NAMALWA (cell line): ENCODE results near the gene TCTA.

Source experiments
- DNase-seq: peaks from one replicate; pipeline ENCODE4 v3.0.0-alpha.2; 2015; ENCODE audit warnings: low spot score

Gene TCTA

DNA sequence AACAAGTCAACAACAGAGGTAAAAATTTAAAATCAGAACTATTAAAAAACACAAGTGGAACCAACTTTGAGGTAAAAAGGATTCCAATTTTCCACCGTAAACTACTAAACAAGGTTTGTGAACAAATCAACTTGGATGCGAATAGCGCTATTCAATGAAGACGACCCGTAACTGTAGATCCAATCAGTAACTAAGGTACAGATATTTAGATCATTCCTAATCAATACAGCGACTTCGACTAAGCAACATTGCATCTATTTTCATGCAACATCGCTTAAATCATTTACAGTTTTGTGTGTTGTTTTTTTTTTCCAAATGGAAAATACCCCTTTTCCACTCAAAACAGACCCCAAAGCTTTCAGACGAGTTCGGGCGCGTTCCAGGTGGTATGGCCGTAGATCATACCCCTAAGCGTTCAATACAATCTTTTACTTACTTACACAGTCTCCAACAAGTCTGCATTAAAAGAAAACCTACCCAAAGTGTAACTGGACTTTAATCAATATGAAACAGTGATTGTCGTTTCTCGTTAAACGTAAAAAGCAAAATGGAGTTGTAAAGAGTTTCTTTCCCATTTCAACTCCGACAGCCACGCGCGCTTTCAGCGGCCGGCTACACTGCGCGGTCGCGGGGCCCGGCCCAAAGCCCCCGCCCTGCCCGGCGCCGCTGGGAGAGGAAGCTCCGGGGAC is 1.2 kb upstream of the TCTA start:
- DNase-seq = peak; percentile 43

DNA sequence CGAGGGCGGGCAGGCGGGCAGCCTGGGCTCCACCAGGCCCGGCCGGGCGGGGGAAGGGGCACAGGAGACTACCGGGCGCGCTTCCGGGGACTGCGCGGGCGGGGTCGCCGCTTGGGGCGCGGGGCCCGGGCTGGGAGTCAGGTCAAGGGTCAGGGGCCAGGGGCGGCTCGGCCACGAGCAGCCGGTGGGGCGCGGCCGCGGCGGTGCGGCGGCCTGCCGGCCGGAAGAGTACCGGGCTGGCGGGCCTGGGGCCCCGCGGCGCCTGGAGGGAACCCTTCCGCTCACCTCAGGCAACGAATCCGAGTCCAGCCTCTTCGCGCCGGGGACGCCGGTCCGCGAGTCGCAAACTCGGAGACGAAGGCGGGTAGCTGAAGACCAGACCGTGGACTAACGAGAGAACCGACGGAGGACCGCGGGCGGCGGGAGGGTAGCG is 672 bp upstream of the TCTA start:
- DNase-seq = no peak

DNA sequence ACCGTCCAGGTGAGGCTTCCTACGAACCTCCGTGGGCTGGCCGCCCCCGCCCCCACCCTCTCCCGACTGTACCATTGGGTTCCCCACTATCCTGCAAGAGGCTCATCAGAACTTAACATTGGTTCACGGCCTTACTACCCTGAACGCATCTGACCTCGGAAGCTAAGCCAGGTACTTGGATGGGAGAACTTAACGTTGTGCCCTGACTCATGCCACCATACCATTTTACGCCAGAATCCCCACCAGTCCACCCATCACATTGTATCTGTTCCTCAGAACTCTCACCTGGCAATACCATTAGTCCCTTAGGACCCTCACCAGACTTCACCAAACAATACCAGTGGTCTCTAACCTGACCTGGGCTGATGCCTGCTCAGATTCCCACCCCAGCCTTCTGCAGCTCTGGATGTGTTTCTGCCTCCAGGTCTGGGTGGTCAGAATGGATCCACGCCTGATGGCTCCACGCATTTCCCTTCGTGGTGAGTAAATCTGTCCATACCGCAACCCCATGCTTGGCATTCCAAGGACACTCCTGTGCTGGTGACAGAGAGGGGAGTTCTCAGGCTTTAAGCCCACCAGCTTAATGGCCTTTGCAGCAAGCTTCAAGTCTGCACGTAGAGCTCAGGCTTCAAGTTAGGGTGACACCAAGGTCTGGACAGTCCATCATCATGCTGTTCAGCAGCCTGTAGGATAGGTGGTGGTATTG is 562 bp downstream of the TCTA start:
- peak; percentile 21 for DNase-seq

DNA sequence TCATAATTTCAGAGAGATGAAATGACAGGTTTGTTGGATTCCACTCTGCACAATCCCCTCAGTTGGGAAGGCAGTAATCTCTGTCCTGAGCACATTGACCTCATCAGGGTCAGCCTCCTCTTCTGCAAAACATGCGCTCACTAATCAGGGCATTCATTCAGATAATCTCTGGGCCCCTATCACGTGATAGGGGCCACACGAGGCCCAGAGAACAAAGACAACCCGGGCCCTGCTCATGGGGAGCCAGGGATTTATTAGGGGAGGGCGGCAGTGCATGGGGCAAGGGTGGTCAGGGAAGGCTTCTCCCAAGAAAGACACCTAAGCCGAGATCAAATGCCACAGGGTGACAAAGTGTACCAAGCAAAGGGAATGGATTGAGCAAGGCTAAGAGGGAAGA is 1.1 kb downstream of the TCTA start:
- no peak for DNase-seq

DNA sequence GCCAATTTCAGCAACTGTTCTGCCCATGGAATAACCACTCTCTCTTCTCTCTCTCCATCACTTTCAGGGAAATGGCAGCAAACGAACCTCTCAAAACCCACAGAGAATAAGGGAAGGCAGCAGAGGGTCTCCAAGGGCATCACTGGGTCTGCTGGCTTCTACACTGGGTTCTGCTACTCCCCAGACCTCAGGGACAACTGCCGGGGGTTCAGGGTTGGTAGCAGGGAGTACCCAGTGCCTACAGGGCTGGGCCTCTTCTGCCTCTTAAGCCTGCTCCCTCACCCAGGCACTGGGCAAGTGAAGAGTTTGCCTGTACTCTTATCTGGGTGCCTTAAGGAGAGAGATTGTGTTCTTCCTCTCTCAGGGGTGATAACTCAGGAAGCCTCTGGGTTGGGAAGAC is 2.5 kb downstream of the TCTA start:
- no peak for DNase-seq

DNA sequence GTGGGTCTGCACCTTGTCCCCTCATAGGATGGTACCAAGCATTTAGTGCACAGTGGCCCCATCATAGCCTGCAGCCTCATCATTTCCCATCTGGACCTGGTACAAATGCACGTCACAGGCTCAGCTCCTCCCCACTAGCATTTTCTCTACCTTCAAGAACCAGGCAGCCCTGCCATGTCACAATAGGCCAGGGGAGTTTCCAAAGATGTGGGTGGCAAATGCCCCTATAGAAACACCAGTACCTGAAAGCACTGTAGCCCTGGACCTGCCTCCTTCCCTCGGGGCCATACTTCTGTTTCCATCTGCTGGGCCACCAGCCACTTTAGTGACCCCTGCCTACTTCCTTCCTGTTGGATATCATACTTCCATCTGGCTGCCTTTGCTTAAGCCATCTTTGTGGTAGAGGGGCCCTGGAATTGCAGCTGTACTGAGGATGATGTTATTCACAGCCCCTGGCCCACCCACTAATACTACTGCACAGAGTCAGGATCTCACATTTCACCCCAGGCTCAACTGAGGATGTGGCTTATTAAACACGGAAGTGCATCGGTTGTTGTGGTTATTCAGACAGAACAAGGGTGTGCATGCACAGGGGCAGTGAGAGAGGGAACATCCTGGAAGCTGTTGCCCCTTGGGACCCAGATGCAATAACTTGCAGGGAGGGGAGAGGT is 3.8 kb downstream of the TCTA start:
- DNase-seq = peak; percentile 44

DNA sequence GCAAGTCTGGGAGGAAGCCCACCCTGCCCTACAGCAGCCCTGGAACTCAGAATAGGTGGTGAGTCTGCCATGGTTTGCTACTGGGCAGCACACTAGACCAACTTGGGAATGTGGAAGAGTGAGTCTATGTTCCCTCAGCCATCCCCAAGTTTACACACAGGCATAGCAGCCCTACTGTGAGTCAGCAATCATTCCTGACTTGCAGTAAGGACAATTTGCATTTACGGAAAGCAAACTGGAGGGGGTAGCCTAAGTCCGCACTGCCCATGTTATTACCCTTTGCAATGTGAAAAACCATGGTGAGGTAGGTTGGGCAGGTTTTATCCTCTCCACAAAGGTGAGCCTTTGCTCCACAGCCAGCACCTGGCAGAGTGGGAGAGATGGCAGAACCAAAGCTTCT is 4.6 kb downstream of the TCTA start:
- no peak for DNase-seq

DNA sequence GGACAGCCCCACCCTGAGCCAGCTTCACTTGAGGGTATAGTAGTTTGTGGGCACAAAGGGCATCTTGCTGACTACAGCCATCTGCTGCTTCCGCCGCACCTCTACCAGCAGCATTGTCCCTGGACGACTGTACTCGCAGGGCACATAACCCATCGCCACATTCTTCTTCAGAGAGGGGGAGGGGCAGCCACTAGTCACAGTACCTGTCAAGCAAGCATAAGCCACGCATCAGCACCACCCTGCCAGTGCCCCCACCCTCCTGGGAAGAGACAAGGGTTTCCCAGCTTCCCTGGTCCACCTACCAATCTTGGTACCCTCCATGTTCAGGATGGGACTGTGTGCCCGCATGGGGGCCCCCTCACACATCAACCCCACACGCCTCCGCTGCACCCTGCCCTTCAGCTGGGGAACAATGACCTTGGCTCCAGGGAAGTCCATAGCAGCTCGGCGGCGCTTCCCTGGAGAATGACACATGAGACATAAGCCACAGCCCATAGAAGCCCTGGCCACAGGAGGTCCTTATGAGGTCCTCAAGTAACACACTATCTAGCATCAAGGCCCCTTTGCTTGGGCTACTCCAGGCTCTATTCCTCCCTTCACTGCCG is 5.4 kb downstream of the TCTA start:
- DNase-seq = no peak

DNA sequence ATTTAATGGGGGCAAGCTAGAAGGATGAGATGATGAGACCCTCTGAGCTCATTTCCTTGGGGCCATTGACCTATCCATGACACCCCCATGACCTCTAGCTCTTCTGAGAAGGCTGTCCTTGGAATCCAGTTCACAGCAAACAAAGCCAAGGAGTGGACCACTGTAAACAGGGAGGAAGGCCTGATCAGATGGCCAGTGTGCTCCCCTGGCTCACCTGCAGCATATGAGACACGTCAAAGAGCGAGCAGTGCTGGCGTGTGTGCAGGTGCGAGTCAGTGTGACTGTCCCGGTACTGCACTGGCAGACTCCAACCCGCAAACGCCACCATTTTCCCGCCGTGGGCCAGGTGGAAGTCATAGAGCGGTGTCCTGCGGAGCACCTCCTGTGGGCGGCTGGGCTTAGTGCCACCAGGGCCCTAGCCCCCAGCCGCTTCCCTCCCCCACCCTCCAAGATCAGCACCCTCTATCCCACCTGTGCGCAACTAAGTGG is 9.7 kb downstream of the TCTA start:
- DNase-seq = no peak

DNA sequence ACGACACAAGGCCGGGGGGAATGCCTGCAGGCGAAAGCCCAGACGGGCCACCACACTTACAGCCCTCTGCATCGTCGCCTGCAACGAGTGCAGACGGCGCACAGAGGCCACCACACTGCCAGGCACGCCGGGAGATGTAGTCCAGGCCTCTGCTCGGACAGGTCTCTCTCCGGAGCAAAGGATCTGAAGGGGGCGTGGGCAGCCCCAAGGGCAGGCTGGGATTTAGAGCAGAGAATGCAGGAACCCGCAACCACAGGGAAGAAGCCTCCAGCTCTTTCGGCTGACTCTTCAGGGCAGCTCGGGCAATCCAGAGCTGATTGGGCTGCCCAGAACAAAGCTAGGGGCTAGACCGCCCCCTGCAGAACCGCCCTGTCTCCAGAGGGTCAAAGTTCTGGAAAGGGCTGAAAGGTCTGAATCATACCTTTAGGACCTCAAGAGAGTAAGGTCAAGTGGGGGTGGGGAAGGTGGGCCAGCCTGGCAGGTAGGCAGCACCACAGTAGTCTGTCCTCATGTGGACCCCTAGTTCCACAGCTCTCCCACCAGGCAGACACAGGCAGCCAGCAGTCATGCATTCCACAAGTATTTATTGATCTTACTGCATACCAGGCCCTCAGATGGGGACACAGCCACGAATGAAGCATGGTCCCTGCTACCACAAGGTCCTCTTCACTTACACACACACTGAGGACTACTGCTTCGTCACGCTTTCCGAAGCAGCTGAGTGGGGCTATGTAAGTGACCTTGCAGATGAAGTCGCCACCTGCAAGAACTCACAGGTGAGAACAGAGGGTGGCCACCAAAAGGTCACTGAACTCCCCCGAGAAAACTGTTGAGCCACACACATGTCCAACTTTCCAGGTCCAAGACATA is 10.4 kb downstream of the TCTA start, which contains the start of gene AMT:
Gene AMT, minus strand, starts transcription at position 95 of the 870 bp plus-strand sequence. Its CDS starts 23 bp downstream, at position 72.
- no peak for DNase-seq

DNA sequence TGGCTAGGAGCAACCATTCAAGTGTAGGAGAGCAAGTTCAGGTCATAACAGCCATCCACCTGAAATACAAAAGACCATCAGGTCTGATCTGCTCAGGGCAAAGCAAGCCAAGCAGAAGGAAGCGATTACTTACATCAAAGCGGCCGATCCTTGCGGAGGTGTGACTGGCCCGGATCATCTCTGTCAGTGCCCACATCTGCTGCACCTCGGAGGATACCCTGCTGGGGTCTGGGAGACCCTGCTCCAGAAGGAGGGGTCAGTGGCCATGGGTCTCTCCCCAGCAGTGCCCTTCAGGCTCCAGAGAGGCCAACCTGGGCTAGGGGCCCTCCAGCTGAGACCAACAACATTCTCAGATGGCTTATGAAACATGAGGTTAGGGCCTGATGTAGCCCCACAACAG is 12.6 kb downstream of the TCTA start:
- no peak for DNase-seq

DNA sequence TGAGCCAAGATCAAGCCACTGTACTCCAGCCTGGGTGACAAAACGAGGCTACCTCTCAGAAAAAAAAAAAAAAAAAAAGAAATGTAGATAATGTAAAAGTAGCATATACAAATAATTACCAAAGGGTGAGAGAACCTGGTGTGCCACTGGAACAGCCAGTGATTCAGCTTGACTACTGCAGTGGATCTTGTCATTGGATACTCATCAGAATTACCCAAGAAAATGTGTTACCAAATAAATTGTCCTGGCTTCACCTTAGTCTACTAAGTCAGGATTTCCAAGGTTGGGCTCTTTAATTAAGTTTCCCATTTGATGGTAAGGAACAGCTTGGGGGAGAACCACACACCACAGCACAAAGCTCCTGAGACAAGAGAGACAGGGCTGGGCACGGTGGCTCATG is 15.4 kb downstream of the TCTA start:
- no peak for DNase-seq

DNA sequence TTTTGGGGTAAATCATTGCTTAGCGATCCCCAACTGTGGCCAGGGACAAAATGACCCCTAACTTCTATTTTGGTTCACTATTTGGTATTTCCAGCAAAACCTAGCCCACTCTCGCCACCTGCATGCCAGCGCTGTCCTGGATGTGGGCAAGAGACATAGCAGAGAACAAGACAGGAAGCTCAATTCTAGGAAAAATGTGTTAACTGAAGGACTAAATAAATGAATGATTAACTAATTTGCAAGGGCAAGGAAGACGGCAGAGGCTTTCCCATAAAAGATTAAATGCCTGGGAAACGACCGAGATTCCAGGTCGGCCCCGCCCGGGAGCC is 16.5 kb downstream of the TCTA start:
- no peak for DNase-seq

DNA sequence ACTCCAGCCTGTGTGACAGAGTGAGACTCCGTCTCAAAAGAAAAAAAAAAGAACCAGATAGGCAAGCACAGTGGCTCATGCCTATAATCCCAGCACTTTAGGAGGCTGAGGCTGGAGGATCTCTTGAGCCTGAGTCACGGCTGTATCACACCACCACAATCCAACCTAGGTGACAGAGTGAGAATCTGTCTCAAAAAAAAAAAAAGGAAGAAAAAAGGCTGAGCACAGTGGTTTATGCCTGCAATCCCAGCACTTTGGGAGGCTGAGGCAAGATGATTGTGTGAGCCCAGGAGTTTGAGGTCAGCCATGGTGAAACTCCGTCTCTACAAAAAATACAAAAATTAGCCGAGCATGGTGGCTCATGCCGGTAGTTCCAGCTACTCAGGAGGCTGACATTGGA is 22.5 kb downstream of the TCTA start:
- DNase-seq = no peak

DNA sequence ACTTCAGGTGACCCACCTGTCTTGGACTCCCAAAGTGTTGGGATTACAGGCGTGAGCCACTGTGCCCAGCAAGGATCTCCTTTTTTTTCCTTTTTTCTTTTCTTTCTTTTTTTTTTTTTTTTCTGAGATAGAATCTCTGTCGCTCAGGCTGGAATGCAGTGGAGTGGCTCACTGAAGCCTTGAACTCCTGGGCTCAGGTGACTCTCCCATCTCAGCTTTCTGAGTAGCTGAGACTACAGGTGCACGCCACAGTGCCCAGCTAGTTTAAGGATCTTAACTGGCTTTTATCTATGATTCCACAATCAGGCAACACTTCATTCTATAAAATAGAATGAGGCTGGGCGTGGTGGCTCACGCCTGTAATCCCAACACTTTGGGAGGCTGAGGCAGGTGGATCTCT is 33.2 kb downstream of the TCTA start:
- no peak for DNase-seq

DNA sequence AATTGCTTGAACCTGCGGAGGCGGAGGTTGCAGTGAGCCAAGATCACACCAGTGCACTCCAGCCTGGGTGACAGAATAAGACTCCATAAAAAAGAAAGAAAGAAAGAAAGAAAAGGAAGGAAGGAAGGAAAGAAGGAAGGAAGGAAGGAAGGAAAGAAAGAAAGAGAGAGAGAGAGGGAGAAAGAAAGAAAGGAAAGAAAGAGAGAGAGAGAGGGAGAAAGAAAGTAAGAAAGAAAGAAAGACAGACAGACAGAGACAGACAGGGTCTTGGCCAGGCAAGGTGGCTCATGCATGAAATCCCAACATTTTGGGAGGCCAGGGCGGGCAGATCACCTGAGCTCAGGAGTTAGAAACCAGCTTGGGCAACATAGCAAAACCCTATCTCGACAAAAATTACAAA is 41.4 kb downstream of the TCTA start:
- no peak for DNase-seq

DNA sequence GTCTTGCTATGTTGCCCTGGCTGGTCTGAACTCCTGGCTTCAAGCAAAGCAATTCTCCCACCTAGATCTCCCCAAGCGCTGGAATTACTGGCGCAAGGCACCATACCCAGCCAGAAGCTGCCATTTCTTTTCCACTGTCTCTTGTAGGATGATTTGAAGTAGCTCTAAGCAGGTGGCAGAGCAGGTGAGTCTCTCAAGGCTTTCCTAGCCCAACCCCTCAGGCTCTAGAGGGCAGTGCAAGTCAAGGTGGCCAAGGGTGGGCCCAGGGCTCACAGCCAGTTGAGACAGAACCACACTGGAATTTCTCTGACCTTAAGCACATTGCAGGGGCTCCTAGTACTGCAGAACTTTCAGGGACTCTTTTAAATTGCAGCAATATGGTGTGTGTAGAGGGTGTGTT is 42.2 kb downstream of the TCTA start:
- DNase-seq = no peak

DNA sequence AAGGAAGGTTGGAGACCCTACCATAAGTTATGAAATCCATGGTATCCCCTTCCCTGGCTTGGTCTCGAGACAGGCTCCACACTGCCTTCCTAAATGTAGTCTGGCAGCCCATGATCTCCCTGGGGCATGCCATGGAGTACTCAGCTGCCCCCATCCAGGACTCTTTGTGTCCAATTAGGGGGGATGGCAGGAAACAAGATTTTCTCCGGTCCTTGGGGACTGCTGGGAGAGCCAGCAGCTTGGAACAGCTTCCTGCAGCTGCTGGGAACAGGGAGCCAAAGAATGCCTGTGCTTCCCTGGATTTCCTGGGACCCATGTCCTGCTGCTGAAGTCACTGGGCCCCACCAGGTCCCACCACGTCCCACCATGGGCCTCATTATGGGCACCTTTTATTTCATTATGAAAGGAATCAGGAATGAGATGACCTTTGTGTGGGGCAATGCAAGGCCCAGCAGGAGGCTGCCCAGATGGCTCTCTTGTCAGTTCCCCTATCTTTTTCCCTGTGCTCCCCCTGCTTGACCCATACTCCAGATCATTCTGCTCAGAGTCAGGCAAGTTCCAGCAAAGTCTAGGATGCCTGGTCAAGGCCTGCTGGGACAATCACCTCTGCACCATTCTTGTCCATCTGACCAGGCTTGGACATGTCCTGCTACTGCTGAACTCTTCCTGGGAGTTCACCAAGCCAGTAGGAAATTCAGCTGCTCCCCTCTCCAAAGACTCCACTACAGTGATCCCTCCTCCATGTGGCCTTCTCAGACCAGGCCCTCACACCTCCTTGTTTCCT is 42.9 kb downstream of the TCTA start:
- DNase-seq = no peak

DNA sequence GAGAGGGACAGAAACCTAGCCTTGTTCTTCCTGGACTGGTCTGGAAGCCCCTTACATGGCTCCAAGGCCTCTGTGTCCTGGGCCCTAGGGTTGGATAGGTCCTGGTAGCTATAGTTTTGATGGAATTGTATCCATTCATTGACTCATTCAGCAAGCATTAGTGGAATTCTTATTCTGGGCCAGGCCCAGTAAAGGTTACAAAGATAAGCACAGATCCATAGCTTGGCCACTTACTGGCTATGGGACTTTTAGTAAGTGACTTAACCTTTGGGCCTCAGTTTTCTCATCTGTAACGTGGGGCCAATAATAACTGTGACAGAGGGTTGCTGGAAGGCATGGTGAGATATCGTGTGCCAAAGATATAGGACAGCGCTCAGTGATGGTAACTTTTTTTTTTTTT is 44.2 kb downstream of the TCTA start:
- no peak for DNase-seq

DNA sequence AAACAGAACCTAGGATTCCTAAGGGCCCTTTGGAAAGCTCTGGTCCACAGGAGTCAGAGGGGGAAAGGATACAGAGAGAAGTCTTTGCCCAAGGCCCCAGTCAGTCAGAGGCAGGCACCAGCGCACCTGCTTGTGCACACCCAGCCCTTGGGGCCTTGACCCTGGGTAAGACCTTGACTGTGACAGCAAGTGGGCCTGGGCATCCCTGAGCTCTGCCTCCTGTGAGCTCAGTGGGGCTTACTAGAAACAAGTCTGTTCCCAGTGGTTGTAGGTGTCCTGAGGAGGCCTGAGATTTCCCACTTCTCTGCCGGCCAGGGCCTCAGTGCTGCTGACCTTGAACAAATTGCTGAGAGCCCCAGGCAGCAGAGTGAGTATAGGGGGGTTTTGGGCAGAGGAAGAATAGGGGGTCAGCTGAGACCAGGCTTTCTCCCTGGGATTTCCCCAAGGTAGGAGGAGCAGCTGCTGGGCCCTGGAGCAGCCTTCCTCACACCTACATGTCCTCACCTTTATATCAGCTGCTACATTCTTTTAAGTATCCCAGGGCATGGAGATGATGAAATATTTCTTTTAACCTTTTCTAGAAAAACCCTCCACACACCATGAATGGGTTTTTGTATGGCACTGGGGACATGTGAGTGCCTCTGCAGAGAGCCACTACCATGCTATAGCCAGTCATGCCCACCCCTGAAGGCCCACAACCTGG is 48.1 kb downstream of the TCTA start:
- no peak for DNase-seq
